ENCODE data around the gene SLC2A9. TPM values are rescaled to one million over a fixed set of nuclear protein-coding genes. Genes with fewer than 3 reads are reported as not detected.

SLC2A9 gene
- total and polyA plus RNA-seq, 2 of the 8 experiments (the other 6 are each of a cell fraction or from before 2014, with no cell fraction given) = 0.20 to 0.26 TPM

DNA sequence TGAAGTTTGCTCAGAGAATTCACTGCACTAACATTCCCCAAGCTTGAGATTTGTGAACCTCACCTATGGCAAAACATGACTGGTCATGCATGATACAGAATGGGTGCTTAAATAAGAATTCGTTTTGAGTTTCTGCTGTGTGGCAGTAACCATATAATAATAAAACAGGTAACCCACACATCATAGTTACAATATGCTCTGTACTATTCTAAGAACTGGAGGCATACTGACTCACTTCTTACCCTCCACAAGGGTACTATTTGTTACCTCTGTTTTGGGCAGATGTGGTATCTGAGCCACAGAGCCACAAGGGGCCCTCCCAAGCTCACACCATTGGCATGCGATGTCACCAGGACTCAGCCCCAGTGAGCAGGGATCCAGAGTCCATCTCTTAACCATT lies 17.6 kb downstream of the SLC2A9 start (continued):
- no peak for TF ChIP-seq EP300 (IDR thresholded peaks at IDR 0.05; ENCODE audit: borderline replicate concordance in 1 of 2, low read depth in 2 of 2, low read length in 2 of 2)
- no peak for TF ChIP-seq POU5F1 (IDR thresholded peaks at IDR 0.05; ENCODE audit: low read depth, low read length)
- no peak for TF ChIP-seq SUZ12 (IDR thresholded peaks at IDR 0.05; ENCODE audit: low read length)
- TF ChIP-seq JUND (IDR thresholded peaks at IDR 0.05; ENCODE audit: low read length) = no peak
- no peak for TF ChIP-seq TAF7 (optimal IDR thresholded peaks at IDR 0.05; ENCODE audit: borderline replicate concordance, low read depth, low read length)
- TF ChIP-seq, protein P1, sequence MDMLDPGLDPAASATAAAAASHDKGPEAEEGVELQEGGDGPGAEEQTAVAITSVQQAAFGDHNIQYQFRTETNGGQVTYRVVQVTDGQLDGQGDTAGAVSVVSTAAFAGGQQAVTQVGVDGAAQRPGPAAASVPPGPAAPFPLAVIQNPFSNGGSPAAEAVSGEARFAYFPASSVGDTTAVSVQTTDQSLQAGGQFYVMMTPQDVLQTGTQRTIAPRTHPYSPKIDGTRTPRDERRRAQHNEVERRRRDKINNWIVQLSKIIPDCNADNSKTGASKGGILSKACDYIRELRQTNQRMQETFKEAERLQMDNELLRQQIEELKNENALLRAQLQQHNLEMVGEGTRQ (IDR thresholded peaks at IDR 0.05; ENCODE audit: low read length) = no peak
- TF ChIP-seq HDAC2 (IDR thresholded peaks at IDR 0.05; ENCODE audit: borderline replicate concordance in 1 of 2, low read depth in 2 of 2, low read length in 2 of 2) = no peak
